ENCODE measurements around the gene COLQ. TPM values are rescaled to one million over a fixed set of nuclear protein-coding genes. Genes with fewer than 3 reads are reported as not detected.

Gene COLQ
- 1.1 and 1.8 TPM in 2 replicates for polyA plus RNA-seq (2011; rRNA removed)
- polyA plus RNA-seq (2012; cell fraction: cytosol; rRNA removed), result 0.56 and 0.58 TPM in 2 replicates
- polyA plus RNA-seq (2012; cell fraction: nucleus; rRNA removed), result 3.8 and 5.1 TPM in 2 replicates
- polyA plus RNA-seq (2017; fragmentation: RNase III; extraction: RNeasy Plus Mini Kit Qiagen cat#74134 plus additional on column Dnase treatment), result 0.63 to 0.80 TPM (median 0.71 TPM) in 3 replicates
- polyA minus RNA-seq (2011; rRNA and poly(A)+ RNA removed), result 0.33 and 1.3 TPM in 2 replicates

- POLR2A ChIA-PET, result no interaction called here
- H3K9me3 ChIP-seq, result no peaks in the 10 kb centered on the region
- CTCF ChIA-PET, result interaction anchor here (1.5 kb wide), 1 partner anchor 14 kb away, joined by 4 read pairs; no protein-coding TSS in a partner anchor
- TF ChIP-seq, protein P1, sequence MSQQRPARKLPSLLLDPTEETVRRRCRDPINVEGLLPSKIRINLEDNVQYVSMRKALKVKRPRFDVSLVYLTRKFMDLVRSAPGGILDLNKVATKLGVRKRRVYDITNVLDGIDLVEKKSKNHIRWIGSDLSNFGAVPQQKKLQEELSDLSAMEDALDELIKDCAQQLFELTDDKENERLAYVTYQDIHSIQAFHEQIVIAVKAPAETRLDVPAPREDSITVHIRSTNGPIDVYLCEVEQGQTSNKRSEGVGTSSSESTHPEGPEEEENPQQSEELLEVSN (IDR thresholded peaks at IDR 0.05; ENCODE audit: borderline replicate concordance, low read depth), result no peak
- 82% methylated on average over 6 of the region's 6 CpGs for WGBS (ENCODE audit: missing lambda C conversion rate)
- FAIRE-seq (no peak), ATAC-seq (no peak), DNase-seq (ENCODE audit: low read depth in 1 of 2, low spot score in 1 of 2) (no peak)
- H3K4me2 ChIP-seq, result no peak within 1 kb of the TSS
- no peak within 1 kb of the TSS for H3K27ac ChIP-seq
- no peak within 1 kb of the TSS for H3K4me3 ChIP-seq
- H3K4me1 ChIP-seq, result no peaks in the 10 kb centered on the region
Measured at GRCh38 chr3:15521573-15521965, at the start of gene COLQ. Gene COLQ, minus strand, starts transcription at chr3:15521706. Its CDS starts 81 bp downstream, at chr3:15521625.

- H3K27ac ChIP-seq, result no peak overlapping the region
- ATAC-seq (no peak), FAIRE-seq (no peak), DNase-seq (ENCODE audit: low read depth in 1 of 2, low spot score in 1 of 2) (no peak)
- H3K4me3 ChIP-seq, result no peak overlapping the region
- ChIA-PET POLR2A (no interaction called here), CTCF (interaction anchor here (1.0 kb wide), 1 partner anchor 360 kb away, joined by 3 read pairs; no protein-coding TSS in a partner anchor)
- no peaks in the 10 kb centered on the region for H3K4me1 ChIP-seq
- no peak for TF ChIP-seq RCOR1 (IDR thresholded peaks at IDR 0.05; ENCODE audit: low read depth, low read length)
- no peak for TF ChIP-seq FOXS1 (CRISPR knock-in tag; IDR thresholded peaks at IDR 0.05)
- no peak for TF ChIP-seq NR3C1 (IDR thresholded peaks at IDR 0.05)
- TF ChIP-seq, protein P2, sequence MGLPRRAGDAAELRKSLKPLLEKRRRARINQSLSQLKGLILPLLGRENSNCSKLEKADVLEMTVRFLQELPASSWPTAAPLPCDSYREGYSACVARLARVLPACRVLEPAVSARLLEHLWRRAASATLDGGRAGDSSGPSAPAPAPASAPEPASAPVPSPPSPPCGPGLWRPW (IDR thresholded peaks at IDR 0.05), result no peak
- TF ChIP-seq EHMT2 (IDR thresholded peaks at IDR 0.05; ENCODE audit: low read depth), result no peak
- TF ChIP-seq PHF8 (IDR thresholded peaks at IDR 0.05; ENCODE audit: borderline replicate concordance, low read depth), result no peak
- no peak for TF ChIP-seq CBX2 (IDR thresholded peaks at IDR 0.05; ENCODE audit: borderline replicate concordance, low read depth)
- TF ChIP-seq ZNF302 (CRISPR knock-in tag; IDR thresholded peaks at IDR 0.05), result no peak
- TF ChIP-seq, protein P3, sequence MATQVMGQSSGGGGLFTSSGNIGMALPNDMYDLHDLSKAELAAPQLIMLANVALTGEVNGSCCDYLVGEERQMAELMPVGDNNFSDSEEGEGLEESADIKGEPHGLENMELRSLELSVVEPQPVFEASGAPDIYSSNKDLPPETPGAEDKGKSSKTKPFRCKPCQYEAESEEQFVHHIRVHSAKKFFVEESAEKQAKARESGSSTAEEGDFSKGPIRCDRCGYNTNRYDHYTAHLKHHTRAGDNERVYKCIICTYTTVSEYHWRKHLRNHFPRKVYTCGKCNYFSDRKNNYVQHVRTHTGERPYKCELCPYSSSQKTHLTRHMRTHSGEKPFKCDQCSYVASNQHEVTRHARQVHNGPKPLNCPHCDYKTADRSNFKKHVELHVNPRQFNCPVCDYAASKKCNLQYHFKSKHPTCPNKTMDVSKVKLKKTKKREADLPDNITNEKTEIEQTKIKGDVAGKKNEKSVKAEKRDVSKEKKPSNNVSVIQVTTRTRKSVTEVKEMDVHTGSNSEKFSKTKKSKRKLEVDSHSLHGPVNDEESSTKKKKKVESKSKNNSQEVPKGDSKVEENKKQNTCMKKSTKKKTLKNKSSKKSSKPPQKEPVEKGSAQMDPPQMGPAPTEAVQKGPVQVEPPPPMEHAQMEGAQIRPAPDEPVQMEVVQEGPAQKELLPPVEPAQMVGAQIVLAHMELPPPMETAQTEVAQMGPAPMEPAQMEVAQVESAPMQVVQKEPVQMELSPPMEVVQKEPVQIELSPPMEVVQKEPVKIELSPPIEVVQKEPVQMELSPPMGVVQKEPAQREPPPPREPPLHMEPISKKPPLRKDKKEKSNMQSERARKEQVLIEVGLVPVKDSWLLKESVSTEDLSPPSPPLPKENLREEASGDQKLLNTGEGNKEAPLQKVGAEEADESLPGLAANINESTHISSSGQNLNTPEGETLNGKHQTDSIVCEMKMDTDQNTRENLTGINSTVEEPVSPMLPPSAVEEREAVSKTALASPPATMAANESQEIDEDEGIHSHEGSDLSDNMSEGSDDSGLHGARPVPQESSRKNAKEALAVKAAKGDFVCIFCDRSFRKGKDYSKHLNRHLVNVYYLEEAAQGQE (IDR thresholded peaks at IDR 0.05), result no peak
- no peak for TF ChIP-seq MYC (IDR thresholded peaks at IDR 0.05; ENCODE audit: borderline replicate concordance, low read length)
- TF ChIP-seq, protein P4, sequence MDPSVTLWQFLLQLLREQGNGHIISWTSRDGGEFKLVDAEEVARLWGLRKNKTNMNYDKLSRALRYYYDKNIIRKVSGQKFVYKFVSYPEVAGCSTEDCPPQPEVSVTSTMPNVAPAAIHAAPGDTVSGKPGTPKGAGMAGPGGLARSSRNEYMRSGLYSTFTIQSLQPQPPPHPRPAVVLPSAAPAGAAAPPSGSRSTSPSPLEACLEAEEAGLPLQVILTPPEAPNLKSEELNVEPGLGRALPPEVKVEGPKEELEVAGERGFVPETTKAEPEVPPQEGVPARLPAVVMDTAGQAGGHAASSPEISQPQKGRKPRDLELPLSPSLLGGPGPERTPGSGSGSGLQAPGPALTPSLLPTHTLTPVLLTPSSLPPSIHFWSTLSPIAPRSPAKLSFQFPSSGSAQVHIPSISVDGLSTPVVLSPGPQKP (IDR thresholded peaks at IDR 0.05; ENCODE audit: low read depth, low read length), result no peak
- no peak for TF ChIP-seq ESRRA (IDR thresholded peaks at IDR 0.05; ENCODE audit: borderline replicate concordance, low read length)
- TF ChIP-seq HOXB13 (CRISPR knock-in tag; IDR thresholded peaks at IDR 0.05; ENCODE audit: low read depth), result no peak
- no peak for TF ChIP-seq ZSCAN20 (CRISPR knock-in tag; IDR thresholded peaks at IDR 0.05)
- no peak for TF ChIP-seq HOXA7 (CRISPR knock-in tag; IDR thresholded peaks at IDR 0.05)
- H3K4me2 ChIP-seq, result no peak overlapping the region
- 86% methylated on average over 1 of the region's 1 CpG for WGBS (ENCODE audit: missing lambda C conversion rate)
- no peaks in the 10 kb centered on the region for H3K9me3 ChIP-seq
Measured at GRCh38 chr3:15563190-15563589, 41.7 kb upstream of the COLQ start.

GRCh38 chr3:15562560-15562959 is 41.1 kb upstream of the COLQ start:
- CTCF ChIA-PET, result interaction anchor here (1.0 kb wide), 1 partner anchor 359 kb away, joined by 3 read pairs; no protein-coding TSS in a partner anchor
- Histone ChIP-seq H3K4me3 (no peak overlapping the region), H3K27ac (no peak overlapping the region), H3K9me3 (no peaks in the 10 kb centered on the region), H3K4me1 (peaks cover 4% of the 10 kb centered on the region; the same call in 1 of the 3 replicates), H3K4me2 (no peak overlapping the region)
- TF ChIP-seq JUN (IDR thresholded peaks at IDR 0.05), result no peak
- no peak for TF ChIP-seq NPAS2 (CRISPR knock-in tag; IDR thresholded peaks at IDR 0.05; ENCODE audit: borderline replicate concordance)
- TF ChIP-seq HOXA7 (CRISPR knock-in tag; IDR thresholded peaks at IDR 0.05), result no peak
- TF ChIP-seq ZSCAN20 (CRISPR knock-in tag; IDR thresholded peaks at IDR 0.05), result no peak
- TF ChIP-seq MAX (IDR thresholded peaks at IDR 0.05), result no peak
- TF ChIP-seq FOSB (CRISPR knock-in tag; IDR thresholded peaks at IDR 0.05), result no peak
- no peak for TF ChIP-seq RARB (CRISPR knock-in tag; IDR thresholded peaks at IDR 0.05)
- POLR2A ChIA-PET, result no interaction called here
- no peak for ATAC-seq
- FAIRE-seq, result no peak
- WGBS (ENCODE audit: missing lambda C conversion rate), result 87% methylated on average over 5 of the region's 5 CpGs
- no peak for DNase-seq (ENCODE audit: low read depth in 1 of 2, low spot score in 1 of 2)
